Parathyroid adenoma (tissue), 2 donors: ENCODE results near the gene PGAP6.
"Not testable (repeated sequence)": the region's sequence is repeated elsewhere in the genome, so short reads cannot be mapped to it uniquely, and the experiment has no call there.

Experiments
- H2AFZ ChIP-seq: fragments of 300-600 bp; sonication (generic); one replicate; pipeline ENCODE4 v1.7.0; 2017; ENCODE audit warnings: antibody characterized with exemption, mild to moderate bottlenecking
- H3K27ac ChIP-seq: fragments of 300-600 bp; sonication (generic); one replicate; pipeline ENCODE4 v1.7.0; 2017
- H3K27me3 ChIP-seq: fragments of 300-600 bp; sonication (generic); one replicate; pipeline ENCODE4 v1.7.0; 2017; ENCODE audit warnings: low read length; ENCODE audit not compliant: control insufficient read depth, insufficient read depth
- H3K36me3 ChIP-seq: fragments of 300-600 bp; sonication (generic); one replicate; pipeline ENCODE4 v1.7.0; 2017; ENCODE audit warnings: low read length; ENCODE audit not compliant: control insufficient read depth, insufficient read depth
- H3K4me1 ChIP-seq: fragments of 300-600 bp; sonication (generic); one replicate; pipeline ENCODE4 v1.7.0; 2017; ENCODE audit warnings: control low read depth
- H3K4me2 ChIP-seq: fragments of 300-600 bp; sonication (generic); one replicate; pipeline ENCODE4 v1.7.0; 2017; ENCODE audit warnings: low read length
- H3K4me3 ChIP-seq: fragments of 300-600 bp; sonication (generic); one replicate; pipeline ENCODE4 v1.7.0; 2017; ENCODE audit warnings: low read depth, low read length
- H3K79me2 ChIP-seq: fragments of 300-600 bp; sonication (generic); one replicate; pipeline ENCODE4 v1.7.0; 2017; ENCODE audit warnings: control low read depth
- H3K9ac ChIP-seq: fragments of 300-600 bp; sonication (generic); one replicate; pipeline ENCODE4 v1.7.0; 2017; ENCODE audit warnings: mild to moderate bottlenecking
- H3K9me3 ChIP-seq: fragments of 300-600 bp; sonication (generic); one replicate; pipeline ENCODE4 v1.7.0; 2017; ENCODE audit warnings: low read length; ENCODE audit not compliant: control insufficient read depth
- CTCF ChIP-seq: fragments of 300-600 bp; sonication (generic); IDR thresholded peaks from one replicate; pipeline ENCODE4 v1.7.0; 2017; ENCODE audit warnings: antibody characterized with exemption, mild to moderate bottlenecking
- donor health status: primary hyperparathyroidism.

PGAP6 gene

GRCh38 chr16:379183-379960 is 2.4 kb downstream of the PGAP6 start:
- no peaks in the 10 kb centered on the region for H3K36me3 ChIP-seq
- H3K4me3 ChIP-seq, result peak overlapping the region; percentile 22
- no peak for TF ChIP-seq CTCF
- no peak overlapping the region for H3K9ac ChIP-seq
- H3K27me3 ChIP-seq, result no peaks in the 10 kb centered on the region
- H3K79me2 ChIP-seq, result peaks cover 5% of the 10 kb centered on the region
- H3K4me1 ChIP-seq, result peaks cover 18% of the 10 kb centered on the region
- H3K27ac ChIP-seq, result peak overlapping the region; percentile 46
- peak overlapping the region; percentile 39 for H2AFZ ChIP-seq
- H3K9me3 ChIP-seq, result no peaks in the 10 kb centered on the region
- H3K4me2 ChIP-seq, result peak overlapping the region; percentile 63

DNA sequence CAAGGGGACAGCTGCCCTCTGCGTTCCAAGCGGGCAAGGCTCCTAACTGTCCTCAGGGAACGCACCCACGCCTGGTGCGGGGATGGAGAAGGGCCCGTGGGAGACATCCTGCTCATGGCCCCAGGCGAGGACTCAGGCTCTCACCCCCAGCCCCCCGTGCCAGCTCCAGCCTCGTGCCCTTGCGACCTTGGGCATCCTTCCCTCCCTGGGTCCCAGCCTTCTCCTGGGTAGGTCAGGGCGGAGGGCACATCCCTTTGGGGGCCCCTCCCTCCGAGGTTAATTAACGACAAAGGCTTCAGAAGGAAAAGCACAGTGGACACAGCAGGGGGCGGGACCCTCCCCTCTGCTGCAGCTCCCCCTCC is 3.0 kb downstream of the PGAP6 start:
- H3K4me3 ChIP-seq, result peak overlapping the region; percentile 22
- peaks cover 5% of the 10 kb centered on the region for H3K79me2 ChIP-seq
- peaks cover 18% of the 10 kb centered on the region for H3K4me1 ChIP-seq
- H3K36me3 ChIP-seq, result no peaks in the 10 kb centered on the region
- H3K9me3 ChIP-seq, result no peaks in the 10 kb centered on the region
- peak overlapping the region; percentile 39 for H2AFZ ChIP-seq
- no peak overlapping the region for H3K9ac ChIP-seq
- H3K27me3 ChIP-seq, result no peaks in the 10 kb centered on the region
- TF ChIP-seq CTCF, result no peak
- H3K4me2 ChIP-seq, result peak overlapping the region; percentile 62
- no peak overlapping the region for H3K27ac ChIP-seq

DNA sequence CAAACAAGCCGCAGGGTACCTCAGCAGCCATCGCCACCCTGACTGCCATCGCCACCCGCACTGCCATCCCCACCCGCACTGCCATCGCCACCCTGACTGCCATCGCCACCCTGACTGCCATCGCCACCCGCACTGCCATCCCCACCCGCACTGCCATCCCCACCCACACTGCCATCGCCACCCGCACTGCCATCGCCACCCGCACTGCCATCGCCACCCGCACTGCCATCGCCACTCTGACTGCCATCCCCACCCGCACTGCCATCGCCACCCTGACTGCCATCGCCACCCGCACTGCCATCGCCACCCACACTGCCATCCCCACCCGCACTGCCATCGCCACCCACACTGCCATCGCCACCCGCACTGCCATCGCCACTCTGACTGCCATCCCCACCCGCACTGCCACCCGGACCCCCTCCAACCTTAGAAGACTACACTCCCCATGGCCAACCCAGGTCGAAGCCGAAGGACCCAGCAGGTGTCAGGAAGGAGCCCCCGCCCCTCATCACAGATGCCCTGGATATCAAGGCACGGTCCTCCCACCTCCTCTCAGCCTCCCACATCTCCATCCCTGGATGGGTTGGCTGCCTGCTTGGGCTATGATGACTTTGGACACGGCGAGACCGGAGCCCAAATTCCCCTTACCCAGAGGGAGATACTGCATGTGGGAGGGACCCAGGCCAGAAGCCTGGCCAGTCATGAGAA is 3.5 kb downstream of the PGAP6 start:
- not testable (repeated sequence) for H3K79me2 ChIP-seq, H3K9me3 ChIP-seq, H3K9ac ChIP-seq, H3K27me3 ChIP-seq, H3K36me3 ChIP-seq, H2AFZ ChIP-seq, H3K27ac ChIP-seq, H3K4me3 ChIP-seq, H3K4me2 ChIP-seq
- peaks cover 14% of the 10 kb centered on the region for H3K4me1 ChIP-seq

GRCh38 chr16:377419-377951 is 4.3 kb downstream of the PGAP6 start:
- Histone ChIP-seq H3K4me2 (no peak overlapping the region), H3K27me3 (no peaks in the 10 kb centered on the region), H2AFZ (no peak overlapping the region), H3K4me1 (peaks cover 8% of the 10 kb centered on the region), H3K36me3 (no peaks in the 10 kb centered on the region), H3K27ac (no peak overlapping the region), H3K79me2 (peaks cover 5% of the 10 kb centered on the region), H3K9me3 (no peaks in the 10 kb centered on the region), H3K9ac (no peak overlapping the region), H3K4me3 (no peak overlapping the region)
- no peak for TF ChIP-seq CTCF

GRCh38 chr16:376817-377418 is 4.9 kb downstream of the PGAP6 start:
- peaks cover 5% of the 10 kb centered on the region for H3K79me2 ChIP-seq
- no peaks in the 10 kb centered on the region for H3K27me3 ChIP-seq

More at GRCh38 chr16:376817-377418, 4.9 kb downstream of the PGAP6 start:
- Histone ChIP-seq H3K4me2 (no peak overlapping the region), H3K27ac (no peak overlapping the region), H3K9me3 (no peaks in the 10 kb centered on the region), H2AFZ (no peak overlapping the region), H3K4me1 (peaks cover 8% of the 10 kb centered on the region), H3K36me3 (no peaks in the 10 kb centered on the region), H3K4me3 (no peak overlapping the region), H3K9ac (no peak overlapping the region)
- TF ChIP-seq CTCF, result no peak
